ENCODE measurements around the gene CD37. TPM values are rescaled to one million over a fixed set of nuclear protein-coding genes. Genes with fewer than 3 reads are reported as not detected.
A peak's percentile ranks its signal among the peaks of the same experiment; 100 is the strongest.

CD37 gene
- total RNA-seq, 1 donor from 2014 or later: 22.1 TPM

- Histone ChIP-seq H3K36me3 (peaks cover 0 to 16% of the 10 kb centered on the region in 2 donors), H3K27me3 (no peaks in the 10 kb centered on the region), H3K9me3 (no peaks in the 10 kb centered on the region), H3K4me3 (no peak overlapping the region), H3K27ac (no peak overlapping the region), H3K4me1 (peaks cover 32% of the 10 kb centered on the region)
- peak in 1 of 2 donors; percentile 52 for DNase-seq (ENCODE audit: extremely low spot score in 2 of 2)
- intact Hi-C loops (cut with DNase I): no loop called here
- no peak for TF ChIP-seq POLR2AphosphoS5 (IDR thresholded peaks at IDR 0.05; ENCODE audit: insufficient read depth in 1 of 2, low read depth in 1 of 2)
- TF ChIP-seq POLR2A (IDR thresholded peaks at IDR 0.05): no peak
Measured at GRCh38 chr19:49337267-49338022, 2.2 kb downstream of the CD37 start.

- H3K4me3 ChIP-seq: peak overlapping the region; percentile 50 to 52
Measured at GRCh38 chr19:49338023-49338677, 2.9 kb downstream of the CD37 start.

GRCh38 chr19:49338691-49339300 is 3.6 kb downstream of the CD37 start:
- no peaks in the 10 kb centered on the region for H3K9me3 ChIP-seq
- peaks cover 32% of the 10 kb centered on the region for H3K4me1 ChIP-seq
- no peaks in the 10 kb centered on the region for H3K27me3 ChIP-seq
- no peak for TF ChIP-seq CTCF (IDR thresholded peaks at IDR 0.05)
- no peak for TF ChIP-seq POLR2AphosphoS5 (IDR thresholded peaks at IDR 0.05; ENCODE audit: insufficient read depth in 1 of 2, low read depth in 1 of 2)
- no peak for TF ChIP-seq POLR2A (IDR thresholded peaks at IDR 0.05)
- intact Hi-C loops (cut with DNase I): no loop called here
- H3K36me3 ChIP-seq: peaks cover 0 to 29% of the 10 kb centered on the region in 2 donors
- peak overlapping the region; percentile 50 to 52 for H3K4me3 ChIP-seq
- DNase-seq (ENCODE audit: extremely low spot score in 2 of 2): no peak
- H3K27ac ChIP-seq: peak overlapping the region; percentile 83

More at GRCh38 chr19:49338023-49338677, 2.9 kb downstream of the CD37 start:
- no peaks in the 10 kb centered on the region for H3K27me3 ChIP-seq
- peaks cover 0 to 23% of the 10 kb centered on the region in 2 donors for H3K36me3 ChIP-seq
- intact Hi-C loops (cut with DNase I): no loop called here
- no peaks in the 10 kb centered on the region for H3K9me3 ChIP-seq
- no peak overlapping the region for H3K27ac ChIP-seq
- TF ChIP-seq CTCF (IDR thresholded peaks at IDR 0.05): no peak
- TF ChIP-seq POLR2A (IDR thresholded peaks at IDR 0.05): no peak
- TF ChIP-seq POLR2AphosphoS5 (IDR thresholded peaks at IDR 0.05; ENCODE audit: insufficient read depth in 1 of 2, low read depth in 1 of 2): no peak
- DNase-seq (ENCODE audit: extremely low spot score in 2 of 2): peak in 1 of 2 donors; percentile 85
- peaks cover 32% of the 10 kb centered on the region for H3K4me1 ChIP-seq

- Histone ChIP-seq H3K27me3 (no peaks in the 10 kb centered on the region), H3K9me3 (no peaks in the 10 kb centered on the region), H3K4me3 (peak overlapping the region; percentile 50 to 52), H3K4me1 (peaks cover 32% of the 10 kb centered on the region), H3K27ac (peak overlapping the region; percentile 83), H3K36me3 (peaks cover 0 to 36% of the 10 kb centered on the region in 2 donors)
- DNase-seq (ENCODE audit: extremely low spot score in 2 of 2): peak in 1 of 2 donors; percentile 93
- intact Hi-C loops (cut with DNase I): no loop called here
- TF ChIP-seq POLR2AphosphoS5 (IDR thresholded peaks at IDR 0.05; ENCODE audit: insufficient read depth in 1 of 2, low read depth in 1 of 2) (peak; percentile 76 to 90), POLR2A (IDR thresholded peaks at IDR 0.05) (peak in 1 of 2 donors; percentile 45), CTCF (IDR thresholded peaks at IDR 0.05) (no peak)
Measured at GRCh38 chr19:49339301-49340068, 4.3 kb downstream of the CD37 start.
